ENCODE measurements around the gene USP46. TPM values are rescaled to one million over a fixed set of nuclear protein-coding genes. Genes with fewer than 3 reads are reported as not detected.

USP46 gene, protein sequence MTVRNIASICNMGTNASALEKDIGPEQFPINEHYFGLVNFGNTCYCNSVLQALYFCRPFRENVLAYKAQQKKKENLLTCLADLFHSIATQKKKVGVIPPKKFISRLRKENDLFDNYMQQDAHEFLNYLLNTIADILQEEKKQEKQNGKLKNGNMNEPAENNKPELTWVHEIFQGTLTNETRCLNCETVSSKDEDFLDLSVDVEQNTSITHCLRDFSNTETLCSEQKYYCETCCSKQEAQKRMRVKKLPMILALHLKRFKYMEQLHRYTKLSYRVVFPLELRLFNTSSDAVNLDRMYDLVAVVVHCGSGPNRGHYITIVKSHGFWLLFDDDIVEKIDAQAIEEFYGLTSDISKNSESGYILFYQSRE
- total RNA-seq, result 10.3 and 13.7 TPM in 2 replicates

DNA sequence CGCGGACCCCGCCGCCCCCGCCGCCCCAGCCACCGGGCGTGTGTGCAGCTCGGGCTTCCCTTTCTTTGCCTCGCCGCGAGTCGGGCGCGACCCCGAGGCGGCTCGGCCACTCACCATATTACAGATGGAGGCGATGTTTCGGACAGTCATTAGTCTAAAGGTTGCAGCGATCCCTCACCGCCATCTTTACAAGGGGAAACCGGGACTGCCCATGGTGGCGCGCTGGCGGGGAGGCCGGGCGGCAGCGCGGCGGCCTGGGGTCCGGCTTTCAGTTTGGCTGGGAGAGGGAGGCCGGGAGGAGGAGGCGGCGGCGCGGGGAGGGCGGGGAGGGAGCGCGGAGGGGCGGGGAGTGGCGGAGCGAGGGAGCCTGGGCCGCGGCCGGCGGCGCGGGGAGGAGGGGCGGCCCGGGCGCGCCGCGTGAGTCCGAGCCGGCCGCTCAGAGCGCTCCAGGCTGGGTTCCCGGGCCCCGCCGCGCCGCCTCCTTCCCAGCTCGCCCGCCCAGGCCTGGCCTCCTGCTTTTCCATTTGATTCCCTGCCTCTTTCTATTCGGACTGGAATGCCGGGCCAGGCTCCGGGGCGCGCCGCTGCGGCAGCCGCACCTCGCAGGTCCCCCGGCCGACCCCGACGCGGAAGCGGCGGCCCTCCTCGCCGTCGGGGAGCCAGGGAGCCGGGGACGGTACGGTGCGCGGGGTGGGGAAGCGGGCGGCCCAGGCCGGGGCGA lies at the start of gene USP46:
Gene USP46, minus strand, starts transcription at position 301 of the 721 bp plus-strand sequence. Its CDS starts 151 bp downstream, at position 150.

Other genes with a start within 250 kb of the USP46 start
- gene ERVMER34-1, start 92.1 kb upstream of the USP46 start, total RNA-seq, result 0.20 and 0.73 TPM in 2 replicates
- gene RASL11B, start 203.0 kb upstream of the USP46 start, total RNA-seq, result 0.39 and 1.8 TPM in 2 replicates